ENCODE measurements around the gene RAP1GAP2.
"Not testable (repeated sequence)": the region's sequence is repeated elsewhere in the genome, so short reads cannot be mapped to it uniquely, and the experiment has no call there.

Gene RAP1GAP2

GRCh38 chr17:3025421-3026124, 229.3 kb downstream of the RAP1GAP2 start:
- no peak for DNase-seq (ENCODE audit: low read depth)

GRCh38 chr17:3026125-3026855, 230.1 kb downstream of the RAP1GAP2 start:
- no peak for DNase-seq (ENCODE audit: low read depth)

- no peak for DNase-seq (ENCODE audit: low read depth)
Measured at GRCh38 chr17:3026856-3027751, 230.9 kb downstream of the RAP1GAP2 start.

GRCh38 chr17:3027786-3028532, 231.7 kb downstream of the RAP1GAP2 start:
- no peak for DNase-seq (ENCODE audit: low read depth)

GRCh38 chr17:3029213-3029913, 233.1 kb downstream of the RAP1GAP2 start:
- DNase-seq (ENCODE audit: low read depth): no peak

GRCh38 chr17:3030096-3030495, 233.9 kb downstream of the RAP1GAP2 start:
- no peak for DNase-seq (ENCODE audit: low read depth)

- not testable (repeated sequence) for DNase-seq (ENCODE audit: low read depth)
Measured at GRCh38 chr17:3030852-3031470, 234.7 kb downstream of the RAP1GAP2 start.

- DNase-seq (ENCODE audit: low read depth): no peak
Measured at GRCh38 chr17:3032258-3033247, 236.3 kb downstream of the RAP1GAP2 start.

- no peak for DNase-seq (ENCODE audit: low read depth)
Measured at GRCh38 chr17:3033248-3033640, 237.0 kb downstream of the RAP1GAP2 start.

GRCh38 chr17:3033741-3034577, 237.7 kb downstream of the RAP1GAP2 start:
- DNase-seq (ENCODE audit: low read depth): no peak

GRCh38 chr17:3034578-3034920, 238.3 kb downstream of the RAP1GAP2 start:
- no peak for DNase-seq (ENCODE audit: low read depth)

- no peak for DNase-seq (ENCODE audit: low read depth)
Measured at GRCh38 chr17:3035256-3035967, 239.2 kb downstream of the RAP1GAP2 start.

GRCh38 chr17:3035968-3036280, 239.7 kb downstream of the RAP1GAP2 start:
- DNase-seq (ENCODE audit: low read depth): no peak

GRCh38 chr17:3036800-3037199, 240.6 kb downstream of the RAP1GAP2 start:
- DNase-seq (ENCODE audit: low read depth): no peak

GRCh38 chr17:3037259-3037658, 241.0 kb downstream of the RAP1GAP2 start:
- no peak for DNase-seq (ENCODE audit: low read depth)

- no peak for DNase-seq (ENCODE audit: low read depth)
Measured at GRCh38 chr17:3038941-3039340, 242.7 kb downstream of the RAP1GAP2 start.

GRCh38 chr17:3039736-3040135, 243.5 kb downstream of the RAP1GAP2 start:
- no peak for DNase-seq (ENCODE audit: low read depth)

- no peak for DNase-seq (ENCODE audit: low read depth)
Measured at GRCh38 chr17:3040882-3041281, 244.6 kb downstream of the RAP1GAP2 start.

Data from stimulated activated CD4-positive, alpha-beta T cell treated with anti-CD3 and anti-CD28 coated beads, Interleukin-2, amount 100 ng/mL, for 4 hours (primary cell).